GM18508 (cell line): ENCODE measurements around the gene LCLAT1.
"Not testable (repeated sequence)": the region's sequence is repeated elsewhere in the genome, so short reads cannot be mapped to it uniquely, and the experiment has no call there.

ENCODE experiments used
- ATAC-seq: cut with Tn5 transposase; IDR thresholded peaks from one replicate; pipeline ENCODE4 v1.9.1; 2021; ENCODE audit warnings: moderate number of reproducible peaks; ENCODE audit not compliant: insufficient read depth, unreplicated experiment

The LCLAT1 gene

GRCh38 chr2:30580391-30580790, 133.3 kb downstream of the LCLAT1 start:
- ATAC-seq = no peak

- ATAC-seq = no peak
Measured at GRCh38 chr2:30582521-30582920, 135.5 kb downstream of the LCLAT1 start.

GRCh38 chr2:30583204-30583749, 136.2 kb downstream of the LCLAT1 start:
- no peak for ATAC-seq

DNA sequence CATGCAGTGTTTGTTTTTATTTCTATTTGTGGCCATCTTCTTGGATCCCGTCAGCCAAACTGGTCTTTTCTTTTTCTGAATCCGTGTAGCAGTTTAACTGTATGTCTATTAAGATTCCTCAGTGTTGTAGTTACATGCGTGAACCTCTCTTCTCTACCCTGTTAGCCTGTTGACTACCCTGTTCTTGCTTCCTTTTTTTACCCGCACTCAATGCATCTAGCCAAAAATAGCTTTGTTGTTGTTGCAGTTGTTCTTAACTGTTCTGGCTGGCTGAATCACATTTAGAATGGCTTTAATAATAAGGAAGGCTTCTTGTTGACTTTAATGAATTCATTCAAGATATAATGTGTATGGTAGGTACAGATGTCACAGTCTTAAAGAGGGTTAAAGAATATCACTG, 137.1 kb downstream of the LCLAT1 start:
- no peak for ATAC-seq

GRCh38 chr2:30588994-30589393, 141.9 kb downstream of the LCLAT1 start:
- ATAC-seq = no peak

DNA sequence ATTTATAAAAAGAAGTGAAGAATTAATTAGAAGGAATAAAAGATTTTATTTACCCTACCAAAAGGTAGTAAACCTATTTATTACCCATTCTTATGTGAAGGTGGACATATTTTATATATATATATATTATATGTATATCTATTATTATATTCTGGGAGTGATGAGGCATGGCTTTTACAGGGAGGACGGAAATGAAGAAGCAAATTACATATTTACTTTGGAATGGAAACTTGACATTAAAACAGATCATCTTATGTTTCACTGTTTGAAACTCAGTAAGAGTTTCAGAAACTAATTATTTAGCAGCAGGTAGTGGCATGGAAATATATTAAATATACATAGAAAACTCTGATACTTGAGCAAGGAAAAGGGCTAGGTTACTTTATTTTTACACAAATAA, 143.4 kb downstream of the LCLAT1 start:
- no peak for ATAC-seq

- ATAC-seq = no peak
Measured at GRCh38 chr2:30591186-30591585, 144.1 kb downstream of the LCLAT1 start.

DNA sequence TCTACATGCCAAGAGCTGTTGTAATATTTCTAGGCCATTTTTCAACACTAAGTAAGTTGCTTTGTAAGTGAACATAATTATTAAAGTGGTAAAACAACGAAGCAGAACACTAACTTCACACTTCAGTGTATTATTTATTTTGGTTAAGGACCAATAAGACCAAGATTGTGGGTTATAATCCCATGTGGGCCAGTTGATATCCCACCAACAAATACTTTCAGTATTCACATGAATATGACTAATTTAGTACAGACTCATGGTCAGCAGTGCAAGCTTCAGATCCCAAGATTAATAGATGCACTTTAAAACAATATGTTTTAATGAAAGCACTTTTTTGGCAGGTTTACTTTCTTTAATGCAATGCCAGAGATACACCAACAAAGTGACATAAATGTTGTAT, 154.3 kb downstream of the LCLAT1 start:
- no peak for ATAC-seq

DNA sequence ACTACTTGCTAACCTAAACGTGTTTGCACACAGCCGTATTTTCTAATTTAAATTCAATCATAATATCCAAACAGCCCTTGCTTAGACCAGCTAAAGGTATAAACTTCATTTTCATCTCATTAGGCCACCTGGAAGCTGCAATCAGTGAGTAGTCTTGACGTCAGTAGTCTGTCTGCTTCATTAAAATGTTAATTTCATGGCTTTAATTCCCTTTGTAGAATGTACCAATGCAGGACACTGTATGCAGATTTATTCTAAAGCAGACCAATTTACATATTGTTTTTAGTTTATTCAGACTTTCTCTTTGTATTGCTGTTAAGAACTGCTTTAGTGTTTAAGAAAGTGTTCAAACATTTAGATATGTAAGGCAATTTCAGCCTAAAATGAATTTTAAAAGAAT, 158.2 kb downstream of the LCLAT1 start:
- ATAC-seq = no peak

GRCh38 chr2:30608643-30609042, 161.6 kb downstream of the LCLAT1 start:
- ATAC-seq = no peak

- ATAC-seq = no peak
Measured at GRCh38 chr2:30611583-30611982, 164.5 kb downstream of the LCLAT1 start.

DNA sequence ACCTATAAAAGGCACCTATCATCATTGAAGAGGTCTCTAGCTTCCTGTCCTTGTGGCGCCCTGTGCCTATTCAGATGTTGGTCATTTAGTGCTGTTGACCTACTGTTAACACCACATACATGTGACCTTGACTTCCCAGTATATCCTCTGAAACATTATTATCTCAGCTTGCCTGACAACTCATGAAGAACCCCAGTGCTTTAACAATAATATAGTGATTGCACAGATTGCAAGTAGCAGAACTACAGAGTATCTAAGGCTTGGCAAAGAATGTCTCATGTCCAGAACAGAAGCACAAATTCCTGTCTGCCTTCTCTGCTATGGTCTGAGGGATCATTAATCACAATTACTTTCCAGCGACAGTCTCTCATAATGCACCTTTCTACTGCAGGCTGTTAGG, 165.3 kb downstream of the LCLAT1 start:
- ATAC-seq = no peak

- ATAC-seq = no peak
Measured at GRCh38 chr2:30613001-30613400, 166.0 kb downstream of the LCLAT1 start.

- not testable (repeated sequence) for ATAC-seq
Measured at GRCh38 chr2:30614227-30614626, 167.2 kb downstream of the LCLAT1 start.

DNA sequence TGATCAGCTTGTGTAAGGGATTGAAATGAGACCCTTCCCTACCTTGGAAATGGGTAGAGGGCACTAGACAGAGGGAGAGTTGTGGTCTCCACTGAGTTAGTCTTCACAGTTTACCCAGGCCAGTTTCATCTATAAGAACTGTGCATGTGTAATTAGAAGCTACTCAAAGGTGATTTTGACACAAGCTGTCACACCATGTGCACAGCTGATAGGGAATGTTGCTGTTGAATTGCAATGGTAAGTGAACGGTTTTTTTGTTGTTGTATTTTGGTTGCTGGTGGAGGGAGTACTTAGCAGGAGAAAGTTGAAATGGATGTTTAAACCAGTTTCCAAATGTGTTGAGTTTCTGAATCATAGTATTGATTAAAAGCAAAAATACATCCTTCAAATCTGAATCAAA, 168.9 kb downstream of the LCLAT1 start:
- ATAC-seq = no peak

DNA sequence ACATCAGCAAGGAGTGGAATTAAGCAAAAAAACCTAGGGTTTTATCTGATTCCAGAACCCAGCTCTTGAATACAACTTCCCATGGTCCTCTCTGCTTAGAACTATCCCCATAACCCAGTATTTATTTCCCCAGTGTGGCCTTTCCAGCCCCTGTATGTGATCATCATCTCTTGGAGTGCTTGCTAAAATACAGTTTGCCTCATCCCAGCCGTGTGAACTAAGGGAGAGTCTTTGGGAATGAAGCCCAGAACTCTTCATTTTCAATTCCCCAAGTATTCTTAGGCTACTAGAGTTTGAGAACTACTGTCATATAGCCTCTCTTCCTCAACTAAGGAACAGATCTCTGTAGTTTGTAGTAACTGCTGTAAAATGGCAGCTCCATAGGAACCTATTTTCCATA, 173.1 kb downstream of the LCLAT1 start:
- ATAC-seq = no peak

DNA sequence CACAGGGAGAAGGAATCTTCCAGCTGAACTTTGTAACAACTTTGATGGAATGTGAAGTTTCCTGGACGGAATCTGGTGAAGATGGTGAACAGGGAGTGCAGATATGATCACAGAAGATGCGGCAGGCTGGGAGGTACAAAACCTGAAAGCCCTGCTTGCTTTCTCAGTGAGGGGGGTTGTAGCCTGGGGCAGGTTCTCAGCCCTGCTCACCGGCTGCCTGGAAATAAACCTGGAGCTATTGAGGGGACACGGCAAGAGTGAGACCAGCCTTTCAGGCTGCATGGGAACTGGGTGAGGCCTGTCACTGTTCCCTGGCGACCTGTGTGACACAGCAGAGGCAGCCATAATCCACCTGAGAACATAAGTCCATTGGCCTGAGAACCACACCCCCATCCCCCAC, 174.8 kb downstream of the LCLAT1 start:
- no peak for ATAC-seq

DNA sequence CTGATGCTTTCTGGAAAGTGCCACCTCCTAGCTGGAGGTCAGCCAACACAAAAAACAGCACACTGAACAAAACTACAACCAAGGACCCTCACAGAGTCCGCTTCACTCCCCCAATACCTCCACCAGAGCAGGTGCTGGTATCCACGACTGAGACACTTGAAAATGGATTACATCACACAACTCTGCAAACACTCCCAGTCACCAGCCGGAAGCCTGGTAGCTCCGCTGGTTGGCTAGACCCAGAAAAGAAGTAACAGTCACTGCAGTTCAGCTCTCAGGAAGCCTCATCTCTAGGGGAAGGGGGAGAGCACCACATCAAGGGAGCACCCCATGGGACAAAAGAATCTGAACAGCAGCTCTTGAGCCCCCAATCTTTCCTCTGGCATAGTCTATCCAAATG, 175.4 kb downstream of the LCLAT1 start:
- no peak for ATAC-seq

DNA sequence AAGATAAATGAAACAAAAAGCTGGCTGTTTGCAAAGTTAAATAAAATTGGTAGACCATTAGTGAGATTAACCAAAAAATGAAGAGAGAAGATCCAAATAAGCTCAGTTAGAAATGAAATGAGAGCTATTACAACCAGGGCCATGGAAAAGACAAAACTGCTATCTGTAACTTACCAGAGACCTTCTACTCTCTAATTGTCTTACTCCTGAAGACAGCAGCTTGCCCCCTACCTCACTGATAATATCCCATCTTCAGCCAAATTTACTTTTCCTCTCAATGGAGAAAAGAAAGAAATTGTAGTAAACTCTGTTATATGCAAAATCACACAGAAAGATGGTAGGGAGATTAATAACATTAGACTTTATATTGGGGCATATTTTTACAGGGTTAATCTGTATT, 178.2 kb downstream of the LCLAT1 start:
- ATAC-seq = no peak

GRCh38 chr2:30625701-30626100, 178.7 kb downstream of the LCLAT1 start:
- ATAC-seq = no peak

DNA sequence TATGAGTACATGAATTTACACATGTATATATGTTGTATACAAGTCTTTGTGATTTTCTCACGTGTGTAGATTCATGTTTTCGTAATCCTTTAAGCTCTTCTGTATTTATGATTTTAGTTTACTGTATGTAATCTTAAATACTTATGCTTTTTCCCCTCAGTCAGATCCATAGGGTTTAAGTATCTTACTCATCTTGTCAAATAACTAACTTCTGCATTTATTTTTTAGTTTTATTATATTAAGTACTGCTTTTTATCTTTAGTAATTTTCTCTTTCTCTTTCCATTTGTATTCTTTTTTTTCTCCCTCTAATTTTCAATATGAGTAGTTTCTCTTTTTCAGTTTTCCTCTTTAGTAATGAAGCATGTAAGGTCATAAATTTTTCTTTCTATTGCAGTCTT, 179.4 kb downstream of the LCLAT1 start:
- ATAC-seq = no peak

DNA sequence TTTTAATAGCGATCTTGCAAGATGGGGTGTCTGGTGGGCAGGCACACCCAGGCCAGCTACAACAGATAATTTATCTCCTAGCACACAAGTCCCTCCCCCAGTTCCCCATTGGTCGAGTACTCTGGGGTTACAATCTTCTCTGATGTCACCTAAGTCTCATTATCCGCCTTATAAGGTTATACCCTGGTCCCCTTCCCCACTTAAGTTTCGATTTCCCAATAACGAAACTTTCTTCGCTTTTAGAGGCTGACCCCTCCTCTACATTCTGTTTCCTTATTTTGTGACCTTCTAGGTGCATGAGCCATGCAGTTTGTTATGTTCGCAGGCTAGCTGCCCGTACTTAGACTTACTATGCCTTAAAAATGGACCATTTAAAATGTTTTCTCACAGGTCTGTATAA, 180.1 kb downstream of the LCLAT1 start:
- ATAC-seq = no peak

DNA sequence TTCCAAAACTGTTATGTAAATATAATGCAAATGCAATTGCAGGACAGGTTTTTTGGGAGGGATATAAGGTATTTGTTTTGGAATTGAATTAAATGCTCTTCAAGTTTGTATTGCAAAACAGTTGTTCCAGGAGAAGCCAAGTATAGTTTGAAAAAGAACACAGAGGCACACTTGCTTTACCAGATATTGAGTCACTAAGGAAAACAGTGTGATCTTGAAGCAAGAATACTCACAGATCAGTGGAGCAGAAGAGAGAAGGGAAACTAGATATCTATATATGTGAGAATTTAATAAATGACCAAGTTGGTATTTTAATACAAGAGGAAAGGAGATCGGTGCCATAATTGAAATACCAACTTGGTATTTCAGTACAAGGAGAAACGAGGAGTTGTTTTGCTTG, 181.3 kb downstream of the LCLAT1 start:
- no peak for ATAC-seq
